ENCODE data around the gene RIOX2.
"Not testable (repeated sequence)": the region's sequence is repeated elsewhere in the genome, so short reads cannot be mapped to it uniquely, and the experiment has no call there.

RIOX2 gene

GRCh38 chr3:97971679-97972567 lies at the start of gene RIOX2:
Gene RIOX2 (minus strand): TSS chr3:97972431. CDS start chr3:97967593, 4,838 bp downstream.
- DNase-seq = peak in 52 of 56 donors; percentile 14 to 85 (median 60)

GRCh38 chr3:98020412-98020811 lies 48.2 kb upstream of the RIOX2 start:
- no peak for DNase-seq

GRCh38 chr3:98018301-98018700 lies 46.1 kb upstream of the RIOX2 start:
- DNase-seq = no peak

GRCh38 chr3:98014268-98014585 lies 42.0 kb upstream of the RIOX2 start:
- no peak for DNase-seq

GRCh38 chr3:98013411-98014267 lies 41.4 kb upstream of the RIOX2 start:
- DNase-seq = no peak

- DNase-seq = no peak
These were observed 40.7 kb upstream of the RIOX2 start for GRCh38 chr3:98012979-98013378.

- DNase-seq = not testable (repeated sequence)
These were observed 38.7 kb upstream of the RIOX2 start for GRCh38 chr3:98010883-98011449.

GRCh38 chr3:98010194-98010882 lies 38.1 kb upstream of the RIOX2 start:
- DNase-seq = no peak

- DNase-seq = no peak
These were observed 36.6 kb upstream of the RIOX2 start for GRCh38 chr3:98008855-98009254.

- DNase-seq = no peak
These were observed 33.2 kb upstream of the RIOX2 start for GRCh38 chr3:98005438-98005837.

- no peak for DNase-seq
These were observed 32.5 kb upstream of the RIOX2 start for GRCh38 chr3:98004721-98005120.

GRCh38 chr3:98003306-98003969 lies 31.2 kb upstream of the RIOX2 start:
- DNase-seq = no peak

- no peak for DNase-seq
These were observed 30.5 kb upstream of the RIOX2 start for GRCh38 chr3:98002717-98003116.

- no peak for DNase-seq
These were observed 27.8 kb upstream of the RIOX2 start for GRCh38 chr3:97999994-98000393.

- no peak for DNase-seq
These were observed 26.9 kb upstream of the RIOX2 start for GRCh38 chr3:97999103-97999502.

- DNase-seq = no peak
These were observed 24.8 kb upstream of the RIOX2 start for GRCh38 chr3:97996988-97997387.

GRCh38 chr3:97994328-97994945 lies 22.2 kb upstream of the RIOX2 start:
- DNase-seq = no peak

- no peak for DNase-seq
These were observed 21.3 kb upstream of the RIOX2 start for GRCh38 chr3:97993526-97993925.

GRCh38 chr3:97992547-97993173 lies 20.4 kb upstream of the RIOX2 start:
- no peak for DNase-seq

- peak in 3 of 56 donors; percentile 1 to 4 (median 2) for DNase-seq
These were observed 19.1 kb upstream of the RIOX2 start for GRCh38 chr3:97991293-97991682.
